ENCODE data around the gene TXNRD2. TPM values are rescaled to one million over a fixed set of nuclear protein-coding genes. Genes with fewer than 3 reads are reported as not detected.

Gene TXNRD2
- polyA plus RNA-seq, 1 donor from 2014 or later, result 4.1 TPM

GRCh38 chr22:19977296-19978243 lies 36.0 kb upstream of the TXNRD2 start:
- Histone ChIP-seq H3K79me2 (replicated peaks; ENCODE audit: insufficient read depth, low read length) (no peaks in the 10 kb centered on the region), H3F3A (ENCODE audit: insufficient read depth, low read length, poor library complexity, severe bottlenecking) (no peaks in the 10 kb centered on the region), H3K4me3 (ENCODE audit: low read length) (no peak overlapping the region), H3K27me3 (ENCODE audit: insufficient read depth, low read depth, low read length) (no peaks in the 10 kb centered on the region), H2AFZ (ENCODE audit: low read depth, low read length) (no peak overlapping the region), H3K27ac (ENCODE audit: low read length) (no peak overlapping the region), H4K20me1 (ENCODE audit: insufficient read depth) (no peaks in the 10 kb centered on the region), H3K9me3 (ENCODE audit: low read length) (no peaks in the 10 kb centered on the region), H3K9ac (ENCODE audit: low read length) (no peak overlapping the region), H3K4me2 (ENCODE audit: low read length) (no peak overlapping the region), H3K36me3 (ENCODE audit: insufficient read depth, low read length) (no peaks in the 10 kb centered on the region), H3K9me2 (ENCODE audit: insufficient read depth, low read length) (no peaks in the 10 kb centered on the region)
- TF ChIP-seq POLR2AphosphoS5 (IDR thresholded peaks at IDR 0.05) (no peak), EP300 (conservative IDR thresholded peaks at IDR 0.05; ENCODE audit: poor library complexity, severe bottlenecking) (no peak), SMC3 (conservative IDR thresholded peaks at IDR 0.05; ENCODE audit: poor library complexity) (no peak), MXI1 (conservative IDR thresholded peaks at IDR 0.05; ENCODE audit: poor library complexity, severe bottlenecking) (no peak), TAF1 (IDR thresholded peaks at IDR 0.05; ENCODE audit: low read depth) (no peak), EZH2 (IDR thresholded peaks at IDR 0.05; ENCODE audit: borderline replicate concordance, insufficient read depth, low read length, poor library complexity, severe bottlenecking) (no peak), RAD21 (conservative IDR thresholded peaks at IDR 0.05) (no peak), CTCF (IDR thresholded peaks at IDR 0.05; ENCODE audit: poor library complexity, severe bottlenecking) (no peak)
- TF ChIP-seq, protein P1, sequence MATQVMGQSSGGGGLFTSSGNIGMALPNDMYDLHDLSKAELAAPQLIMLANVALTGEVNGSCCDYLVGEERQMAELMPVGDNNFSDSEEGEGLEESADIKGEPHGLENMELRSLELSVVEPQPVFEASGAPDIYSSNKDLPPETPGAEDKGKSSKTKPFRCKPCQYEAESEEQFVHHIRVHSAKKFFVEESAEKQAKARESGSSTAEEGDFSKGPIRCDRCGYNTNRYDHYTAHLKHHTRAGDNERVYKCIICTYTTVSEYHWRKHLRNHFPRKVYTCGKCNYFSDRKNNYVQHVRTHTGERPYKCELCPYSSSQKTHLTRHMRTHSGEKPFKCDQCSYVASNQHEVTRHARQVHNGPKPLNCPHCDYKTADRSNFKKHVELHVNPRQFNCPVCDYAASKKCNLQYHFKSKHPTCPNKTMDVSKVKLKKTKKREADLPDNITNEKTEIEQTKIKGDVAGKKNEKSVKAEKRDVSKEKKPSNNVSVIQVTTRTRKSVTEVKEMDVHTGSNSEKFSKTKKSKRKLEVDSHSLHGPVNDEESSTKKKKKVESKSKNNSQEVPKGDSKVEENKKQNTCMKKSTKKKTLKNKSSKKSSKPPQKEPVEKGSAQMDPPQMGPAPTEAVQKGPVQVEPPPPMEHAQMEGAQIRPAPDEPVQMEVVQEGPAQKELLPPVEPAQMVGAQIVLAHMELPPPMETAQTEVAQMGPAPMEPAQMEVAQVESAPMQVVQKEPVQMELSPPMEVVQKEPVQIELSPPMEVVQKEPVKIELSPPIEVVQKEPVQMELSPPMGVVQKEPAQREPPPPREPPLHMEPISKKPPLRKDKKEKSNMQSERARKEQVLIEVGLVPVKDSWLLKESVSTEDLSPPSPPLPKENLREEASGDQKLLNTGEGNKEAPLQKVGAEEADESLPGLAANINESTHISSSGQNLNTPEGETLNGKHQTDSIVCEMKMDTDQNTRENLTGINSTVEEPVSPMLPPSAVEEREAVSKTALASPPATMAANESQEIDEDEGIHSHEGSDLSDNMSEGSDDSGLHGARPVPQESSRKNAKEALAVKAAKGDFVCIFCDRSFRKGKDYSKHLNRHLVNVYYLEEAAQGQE (IDR thresholded peaks at IDR 0.05; ENCODE audit: borderline replicate concordance), result no peak

DNA sequence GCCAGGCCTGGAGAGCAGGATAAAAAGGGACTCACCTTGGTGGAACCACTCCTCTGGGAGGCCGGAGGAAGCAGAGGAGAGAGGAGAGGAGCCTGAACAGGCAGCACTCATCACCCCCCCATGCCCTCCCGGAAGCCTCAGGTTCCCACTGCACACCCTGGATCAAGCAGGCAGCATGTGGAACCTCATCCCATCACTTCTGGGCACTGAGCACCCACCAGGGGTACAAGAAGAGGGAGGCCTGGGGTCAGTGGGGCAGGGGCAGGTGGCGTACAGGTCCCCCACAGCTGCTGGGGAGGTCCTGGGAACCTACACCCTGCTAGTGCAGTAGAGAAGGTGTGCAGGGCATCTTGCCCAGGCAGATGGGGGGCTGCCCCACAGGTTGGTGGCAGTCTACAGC lies 35.1 kb upstream of the TXNRD2 start:
- no peak overlapping the region for H3K4me2 ChIP-seq (ENCODE audit: low read length)
- H4K20me1 ChIP-seq (ENCODE audit: insufficient read depth), result no peaks in the 10 kb centered on the region
- TF ChIP-seq SMC3 (conservative IDR thresholded peaks at IDR 0.05; ENCODE audit: poor library complexity) (no peak), RAD21 (conservative IDR thresholded peaks at IDR 0.05) (no peak), CTCF (IDR thresholded peaks at IDR 0.05; ENCODE audit: poor library complexity, severe bottlenecking) (no peak), MXI1 (conservative IDR thresholded peaks at IDR 0.05; ENCODE audit: poor library complexity, severe bottlenecking) (no peak), TAF1 (IDR thresholded peaks at IDR 0.05; ENCODE audit: low read depth) (no peak), EZH2 (IDR thresholded peaks at IDR 0.05; ENCODE audit: borderline replicate concordance, insufficient read depth, low read length, poor library complexity, severe bottlenecking) (no peak), EP300 (conservative IDR thresholded peaks at IDR 0.05; ENCODE audit: poor library complexity, severe bottlenecking) (no peak), POLR2AphosphoS5 (IDR thresholded peaks at IDR 0.05) (no peak)
- TF ChIP-seq, protein P1 (IDR thresholded peaks at IDR 0.05; ENCODE audit: borderline replicate concordance), result no peak
- H3K27ac ChIP-seq (ENCODE audit: low read length), result no peak overlapping the region
- no peaks in the 10 kb centered on the region for H3K9me2 ChIP-seq (ENCODE audit: insufficient read depth, low read length)
- no peaks in the 10 kb centered on the region for H3K79me2 ChIP-seq (replicated peaks; ENCODE audit: insufficient read depth, low read length)
- H3F3A ChIP-seq (ENCODE audit: insufficient read depth, low read length, poor library complexity, severe bottlenecking), result no peaks in the 10 kb centered on the region
- no peaks in the 10 kb centered on the region for H3K36me3 ChIP-seq (ENCODE audit: insufficient read depth, low read length)
- H2AFZ ChIP-seq (ENCODE audit: low read depth, low read length), result no peak overlapping the region
- H3K9ac ChIP-seq (ENCODE audit: low read length), result no peak overlapping the region
- H3K9me3 ChIP-seq (ENCODE audit: low read length), result no peaks in the 10 kb centered on the region
- H3K4me3 ChIP-seq (ENCODE audit: low read length), result no peak overlapping the region
- no peaks in the 10 kb centered on the region for H3K27me3 ChIP-seq (ENCODE audit: insufficient read depth, low read depth, low read length)
